Suppressor macrophage treated with lipopolysaccharide for 4 hours (primary cell): ENCODE measurements around the gene KCNK15.

Experiments
- DNase-seq: peaks from one replicate; pipeline ENCODE4 v3.0.0-alpha.2; 2020

KCNK15 gene

GRCh38 chr20:44745598-44746366, at the start of gene KCNK15:
Gene KCNK15 (plus strand): TSS chr20:44745865. CDS start chr20:44745911, 46 bp downstream.
- peak; percentile 43 for DNase-seq

- no peak for DNase-seq
These were observed 49.4 kb upstream of the KCNK15 start for GRCh38 chr20:44696315-44696714.

- DNase-seq = peak; percentile 35
These were observed 48.6 kb upstream of the KCNK15 start for GRCh38 chr20:44697041-44697440.

DNA sequence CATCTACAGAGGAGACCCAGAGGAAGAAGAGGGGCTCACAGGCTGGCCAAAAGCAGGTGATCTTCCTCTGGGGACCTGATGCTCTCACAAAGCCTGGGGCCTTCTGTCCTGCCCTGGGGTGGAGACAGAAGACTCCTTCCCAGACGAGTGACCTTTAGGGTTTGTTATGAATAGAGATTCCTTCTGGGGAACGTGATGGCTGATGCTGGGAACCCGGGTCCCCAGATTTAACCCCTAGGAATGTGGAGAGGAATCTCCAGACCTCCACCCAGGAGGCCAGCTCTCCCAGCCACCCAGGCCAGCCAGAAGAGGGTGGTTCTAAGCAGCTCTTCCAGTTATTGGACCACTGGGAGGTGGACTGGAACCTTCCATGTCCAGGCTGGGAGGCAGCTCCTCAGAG, 47.3 kb upstream of the KCNK15 start:
- no peak for DNase-seq

DNA sequence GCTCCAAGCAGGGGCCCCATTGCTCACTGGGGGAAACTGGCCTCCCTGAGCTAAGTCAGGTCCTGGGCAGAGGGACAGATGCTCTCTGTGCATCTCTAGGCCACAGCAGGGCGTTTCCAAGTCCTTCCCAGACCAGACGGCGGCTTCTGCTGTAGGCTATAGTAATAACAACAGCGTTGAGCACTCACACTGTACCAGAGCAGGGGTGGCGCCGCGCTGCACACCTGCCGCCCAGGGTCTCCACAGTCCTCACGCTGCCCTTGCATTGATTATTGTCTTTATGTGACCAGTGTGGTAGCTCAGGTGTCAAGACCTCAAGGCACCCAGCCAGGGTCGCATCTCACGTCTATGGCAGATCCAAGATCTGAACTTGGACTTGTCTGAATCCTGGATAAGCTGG, 45.4 kb upstream of the KCNK15 start:
- DNase-seq = no peak

GRCh38 chr20:44701118-44701857, 44.4 kb upstream of the KCNK15 start:
- DNase-seq = no peak

DNA sequence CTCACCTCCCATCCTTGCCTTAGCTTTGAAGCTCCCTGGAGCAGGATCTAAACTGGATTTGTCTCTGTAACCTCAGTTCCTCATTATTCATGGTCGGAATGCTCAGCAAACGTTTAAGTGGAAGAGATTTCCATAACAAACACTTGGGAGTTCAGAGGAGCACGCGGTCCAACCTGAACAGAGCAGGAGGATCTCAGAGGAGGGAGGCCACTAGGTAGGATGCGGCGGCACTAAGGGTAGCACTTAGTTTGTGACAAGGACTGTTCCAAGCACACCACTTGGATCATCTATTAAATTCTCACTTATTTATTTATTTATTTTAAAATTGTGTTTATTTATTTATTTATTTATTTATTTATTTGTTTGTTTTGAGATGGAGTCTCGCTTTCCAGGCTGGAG, 43.8 kb upstream of the KCNK15 start:
- no peak for DNase-seq

GRCh38 chr20:44702776-44703175, 42.9 kb upstream of the KCNK15 start:
- DNase-seq = peak; percentile 66

DNA sequence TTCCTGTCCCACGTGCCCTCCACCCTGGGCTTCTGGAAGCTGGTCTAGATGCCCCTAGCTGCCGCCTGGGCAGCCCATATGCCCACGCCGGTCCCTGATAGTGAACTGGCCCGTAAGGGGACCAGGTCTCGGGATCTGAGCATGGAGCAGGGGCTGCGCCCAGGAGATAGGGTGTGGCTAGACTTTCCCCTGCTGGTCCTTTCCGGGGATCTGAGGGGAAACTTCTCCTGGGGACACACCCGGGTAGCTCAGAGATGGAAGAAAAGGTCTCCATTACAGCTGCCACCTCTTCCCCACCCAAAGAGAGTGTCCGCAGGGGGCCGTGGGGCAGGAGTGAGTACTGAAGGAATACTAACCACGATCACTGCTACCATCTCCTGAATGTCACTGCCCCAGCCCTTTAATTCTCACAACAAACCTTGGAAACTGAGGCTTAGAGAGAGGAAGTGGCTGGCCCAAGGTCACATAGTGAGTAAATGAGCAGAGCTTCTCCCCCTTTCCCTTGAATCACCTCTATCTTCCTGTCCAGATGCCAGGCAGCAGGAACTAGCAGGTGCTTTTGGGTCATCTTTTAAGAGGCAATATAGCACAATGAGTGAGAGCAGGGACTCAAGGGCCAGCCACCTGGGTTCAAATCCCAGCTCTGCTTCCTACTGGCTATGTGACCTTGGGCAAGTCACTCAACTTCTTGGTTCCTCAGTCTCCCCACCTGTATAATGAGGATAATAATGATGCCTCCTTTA, 42.3 kb upstream of the KCNK15 start:
- DNase-seq = no peak

- no peak for DNase-seq
These were observed 41.6 kb upstream of the KCNK15 start for GRCh38 chr20:44703956-44704488.

GRCh38 chr20:44704551-44704971, 41.1 kb upstream of the KCNK15 start:
- no peak for DNase-seq

- DNase-seq = no peak
These were observed 40.1 kb upstream of the KCNK15 start for GRCh38 chr20:44705364-44706094.

DNA sequence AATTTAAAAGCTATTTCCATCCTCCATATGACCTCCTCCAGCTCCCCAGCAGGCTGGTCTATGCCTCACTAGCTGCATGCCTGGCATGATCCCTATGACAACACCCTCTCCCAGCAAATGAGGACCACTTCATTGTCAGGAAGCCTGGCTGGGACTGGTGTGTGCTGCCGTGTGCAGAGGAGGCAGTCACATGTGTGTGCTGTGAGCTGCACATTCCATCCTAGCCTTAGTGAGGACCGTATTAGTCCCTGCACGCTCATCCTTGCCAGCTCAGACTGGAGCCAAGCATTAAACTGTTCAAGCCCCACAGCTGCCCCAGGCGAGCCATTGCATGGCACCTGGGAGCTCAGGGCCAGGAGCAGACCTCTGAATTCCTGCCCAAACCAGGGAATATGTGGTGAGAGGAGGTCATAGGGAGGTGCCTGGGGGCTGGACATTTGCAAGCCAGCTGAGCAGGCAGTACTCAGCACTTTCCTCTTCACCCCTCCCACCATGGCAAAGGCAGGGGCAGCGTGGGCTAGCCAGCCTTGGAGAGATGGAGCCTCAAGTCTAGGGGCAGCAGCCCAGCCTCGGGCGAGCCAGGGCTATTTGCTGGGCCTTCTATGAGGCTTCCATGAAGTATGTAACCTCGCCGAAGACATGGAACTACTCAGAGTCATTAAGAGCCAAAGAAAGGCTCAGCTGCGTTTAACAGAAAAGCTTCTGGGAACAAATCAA, 39.2 kb upstream of the KCNK15 start:
- no peak for DNase-seq

GRCh38 chr20:44707018-44707579, 38.6 kb upstream of the KCNK15 start:
- DNase-seq = no peak

DNA sequence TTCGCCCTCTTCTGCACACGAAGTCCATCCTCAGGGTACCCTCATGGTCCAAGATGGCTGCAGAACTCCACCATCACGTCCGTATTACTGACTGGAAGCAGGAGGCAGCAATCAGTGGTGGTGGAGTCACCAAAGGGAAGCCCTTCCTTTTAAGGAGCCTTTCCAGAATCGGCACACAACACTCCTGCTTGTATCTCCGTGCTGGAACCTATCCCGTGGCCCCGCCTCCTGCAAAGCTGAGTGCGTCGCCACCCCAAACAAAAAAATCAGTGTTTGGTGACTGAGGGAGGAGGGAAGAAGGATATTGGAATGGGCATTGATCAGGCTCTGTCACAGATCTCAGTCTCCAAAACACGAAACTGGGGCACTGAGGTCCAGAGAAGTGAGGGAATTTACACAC, 36.3 kb upstream of the KCNK15 start:
- DNase-seq = no peak

- no peak for DNase-seq
These were observed 35.9 kb upstream of the KCNK15 start for GRCh38 chr20:44709797-44710196.

DNA sequence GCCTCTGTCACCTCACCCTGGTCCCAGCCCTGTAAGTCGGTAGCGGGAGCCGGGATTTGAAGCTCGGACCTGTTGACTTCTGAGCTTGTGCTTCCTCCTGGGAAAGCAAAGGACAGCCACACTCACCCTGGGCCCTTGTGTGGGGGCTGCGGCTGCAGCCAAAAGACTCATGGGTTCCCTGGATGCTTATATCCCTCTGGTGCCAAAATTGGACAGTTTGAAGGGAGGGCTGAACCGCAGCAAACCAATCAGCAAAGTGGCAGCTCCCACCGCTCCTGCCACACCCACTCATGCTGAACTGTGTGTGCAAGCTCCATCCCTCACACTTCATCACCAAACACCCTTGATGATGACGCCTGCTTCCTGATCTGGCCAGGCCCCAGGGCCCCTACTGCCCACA, 34.4 kb upstream of the KCNK15 start:
- DNase-seq = no peak

DNA sequence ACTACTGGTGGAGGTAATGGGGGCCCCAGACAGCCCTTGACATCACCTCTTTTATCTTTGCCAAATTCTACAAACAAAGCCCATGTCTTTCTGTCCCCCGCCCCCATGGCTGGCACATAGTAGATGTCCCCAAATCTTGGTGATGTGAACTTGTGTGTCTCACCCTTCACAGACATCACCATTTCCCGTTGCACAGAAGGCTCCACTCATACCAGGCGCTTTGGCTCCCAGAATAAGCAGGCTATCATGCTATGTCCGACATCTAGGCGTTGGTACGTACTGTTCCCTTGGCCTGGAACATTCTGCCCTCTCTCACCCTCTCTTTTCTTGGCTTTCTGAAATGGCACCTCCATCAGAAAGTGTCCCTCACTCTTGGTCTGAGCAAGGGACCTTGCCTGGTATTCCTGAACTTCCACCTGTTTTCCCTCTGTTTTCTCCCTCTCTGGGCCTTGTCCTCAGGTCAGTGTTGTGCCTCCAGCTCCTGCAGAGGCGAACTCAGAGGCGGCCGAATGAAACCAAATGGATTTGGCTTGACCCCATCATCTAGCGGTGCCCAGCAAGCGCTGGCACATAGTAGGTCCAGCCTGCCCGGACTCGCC, 31.5 kb upstream of the KCNK15 start:
- no peak for DNase-seq

DNA sequence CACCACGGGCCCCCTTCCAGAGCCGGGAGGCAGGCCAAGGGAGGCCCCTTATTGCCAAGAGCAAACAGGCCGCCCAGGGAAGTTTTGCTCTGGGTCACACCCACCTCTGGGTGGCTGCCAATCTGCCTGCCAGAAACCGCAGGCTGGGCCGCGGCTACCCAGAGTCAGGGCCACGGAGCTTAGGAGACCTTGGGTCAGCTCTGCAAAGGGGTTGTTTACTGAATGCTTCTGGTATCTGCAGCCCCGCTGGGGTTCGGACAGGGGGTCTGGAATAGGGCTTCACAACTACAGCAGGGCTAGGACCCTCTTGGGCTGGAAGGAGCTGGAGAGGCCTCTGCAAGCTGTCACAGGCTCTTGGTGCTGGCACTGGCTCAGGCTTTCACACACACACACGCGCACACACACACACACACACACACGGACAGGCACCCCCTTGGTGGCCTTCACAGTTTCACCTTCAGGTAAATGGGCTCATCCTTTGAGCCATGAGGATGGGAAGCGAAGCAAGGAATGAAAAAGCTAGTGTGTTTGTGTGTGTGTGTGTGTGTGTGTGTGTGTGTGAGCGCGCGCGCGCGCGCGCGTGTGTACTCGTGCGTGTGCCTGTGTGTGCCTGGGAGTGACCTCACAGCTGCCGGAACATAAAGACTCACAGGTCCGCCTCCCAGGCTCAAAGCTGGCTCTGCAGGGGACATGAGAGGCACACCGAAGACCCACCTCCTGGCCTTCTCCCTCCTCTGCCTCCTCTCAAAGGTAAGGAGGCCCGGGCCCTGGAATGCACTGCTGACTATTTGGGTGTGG, 30.8 kb upstream of the KCNK15 start, which contains the start of gene CCN5:
Gene CCN5 (plus strand): TSS at position 669 of the 798 bp plus-strand sequence. CDS start 22 bp downstream, at position 691.
- peak; percentile 50 for DNase-seq
